DMS53 (cell line): ENCODE measurements around the gene CLCF1.

Source experiments
- DNase-seq: peaks from one replicate; lab custom pipeline; 2025; lab: John Stamatoyannopoulos, UW

Gene CLCF1

DNA sequence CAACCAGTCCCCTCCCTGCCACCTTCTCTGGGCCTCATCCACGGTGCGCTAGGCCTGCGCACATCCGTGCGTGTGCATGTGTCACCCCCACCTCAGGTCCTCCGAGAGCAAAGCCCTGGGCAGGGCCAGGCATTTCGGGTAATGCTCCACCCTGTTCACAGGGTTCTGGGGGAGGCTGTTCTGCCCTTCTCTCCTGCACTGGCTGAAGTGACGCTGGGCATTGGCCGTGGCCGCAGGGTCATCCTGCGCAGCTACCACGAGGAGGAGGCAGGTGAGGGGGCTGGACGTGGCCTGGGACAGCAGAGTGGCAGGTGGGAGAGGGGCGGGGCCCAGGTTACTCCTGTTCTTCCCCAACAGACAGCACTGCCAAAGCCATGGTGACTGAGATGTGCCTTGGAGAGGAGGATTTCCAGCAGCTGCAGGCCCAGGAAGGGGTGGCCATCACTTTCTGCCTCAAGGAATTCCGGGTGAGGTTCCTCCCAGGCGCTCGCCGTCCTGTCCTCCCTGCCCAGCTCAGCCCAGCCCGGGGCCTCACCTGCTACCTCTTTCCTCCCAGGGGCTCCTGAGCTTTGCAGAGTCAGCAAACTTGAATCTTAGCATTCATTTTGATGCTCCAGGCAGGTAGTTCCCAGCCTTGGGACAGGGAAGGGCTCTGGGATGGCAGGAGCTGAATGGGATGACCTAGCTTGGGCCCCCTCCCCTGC is 22.3 kb upstream of the CLCF1 start:
- no peak for DNase-seq

DNA sequence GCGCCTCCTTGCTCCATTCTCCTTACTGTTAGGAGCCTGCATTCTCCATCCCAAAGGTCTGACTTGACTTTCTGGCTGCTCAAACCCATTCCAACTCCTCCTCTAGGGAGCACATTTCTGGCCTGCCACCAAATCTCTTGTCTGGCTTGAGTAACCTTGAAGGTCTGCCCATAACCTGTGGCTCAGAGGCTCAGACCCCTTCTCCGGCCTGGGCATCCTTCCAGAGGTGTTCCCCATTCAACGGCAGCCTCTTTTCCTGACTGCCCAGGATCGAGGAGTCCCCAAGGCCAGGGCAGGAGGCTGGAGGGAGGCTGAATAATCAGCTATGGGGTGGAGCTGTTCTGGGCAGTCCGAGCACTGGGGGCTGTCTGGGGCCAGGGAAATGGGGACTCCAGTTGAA is 20.6 kb upstream of the CLCF1 start:
- DNase-seq, result no peak

GRCh38 chr11:67393437-67393836 is 20.0 kb upstream of the CLCF1 start:
- DNase-seq, result no peak

DNA sequence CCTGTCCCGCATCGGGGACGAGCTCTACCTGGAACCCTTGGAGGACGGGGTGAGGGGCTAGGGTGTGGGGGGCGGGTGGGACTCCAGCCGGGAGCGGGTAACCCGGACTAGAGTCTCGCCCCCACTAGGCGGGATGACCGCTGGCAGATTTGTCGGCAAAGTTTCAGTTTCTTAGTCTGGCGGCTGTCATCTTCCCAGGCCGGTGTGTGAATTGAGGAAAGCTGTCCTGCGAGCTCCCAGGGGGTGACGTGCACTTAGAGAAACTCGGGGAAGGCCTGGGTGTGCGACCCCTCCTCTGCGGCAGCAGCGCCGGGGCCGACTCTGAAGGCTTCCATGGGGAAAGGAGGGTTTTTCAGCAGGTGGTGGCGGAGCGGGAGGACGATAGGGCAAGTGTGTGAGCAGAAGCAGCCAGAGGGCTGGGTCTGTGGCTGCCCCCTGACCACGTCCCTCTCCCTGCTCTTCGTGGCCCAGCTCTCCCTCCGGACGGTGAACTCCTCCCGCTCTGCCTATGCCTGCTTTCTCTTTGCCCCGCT is 18.9 kb upstream of the CLCF1 start:
- peak; percentile 70 for DNase-seq

DNA sequence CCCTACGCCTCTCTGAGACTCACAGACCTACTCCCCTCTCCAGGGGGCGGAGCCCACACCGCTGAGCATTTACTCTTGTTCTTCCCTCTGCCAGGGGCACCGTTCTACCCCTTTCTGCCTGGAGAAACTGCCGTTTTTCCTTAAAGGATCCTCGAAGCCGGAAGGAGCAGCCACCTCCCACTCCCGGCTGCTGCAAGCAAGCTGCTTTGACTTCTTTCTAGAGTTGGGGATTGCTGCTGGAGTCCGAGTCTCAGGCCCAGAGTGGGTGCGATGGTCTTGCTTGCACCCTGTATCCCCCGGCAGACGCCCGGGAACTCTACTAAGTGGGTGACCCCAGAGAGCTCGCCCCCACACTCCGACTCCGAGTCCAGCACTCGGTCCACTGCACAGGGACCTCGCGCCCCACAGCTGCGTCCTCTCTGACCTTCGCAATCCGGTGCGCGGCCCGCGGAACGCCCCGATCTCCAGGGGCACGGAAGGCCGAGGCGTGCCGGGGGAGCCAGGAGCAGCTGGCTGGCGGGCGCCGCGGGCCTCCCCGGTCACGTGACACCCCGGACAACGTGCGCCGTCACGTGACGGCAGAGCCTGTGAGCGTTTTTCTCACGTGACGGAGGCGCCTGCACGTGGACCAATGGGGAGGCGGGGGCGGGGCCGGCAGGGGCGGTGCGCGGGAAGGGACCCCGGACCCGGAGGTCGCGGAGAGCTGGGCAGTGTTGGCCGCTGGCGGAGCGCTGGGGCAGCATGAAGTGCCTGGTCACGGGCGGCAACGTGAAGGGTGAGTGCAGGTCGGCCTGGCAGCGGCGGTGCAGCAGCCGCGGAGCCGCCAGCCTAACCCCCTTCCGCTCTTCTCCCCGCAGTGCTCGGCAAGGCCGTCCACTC is 18.1 kb upstream of the CLCF1 start, which contains the start of gene RAD9A:
Gene RAD9A, plus strand, starts transcription at position 683 of the 879 bp plus-strand sequence. Its CDS starts 59 bp downstream, at position 742.
- peak; percentile 99 for DNase-seq

GRCh38 chr11:67390947-67391303 is 17.5 kb upstream of the CLCF1 start:
- no peak for DNase-seq

GRCh38 chr11:67389477-67389876 is 16.1 kb upstream of the CLCF1 start:
- peak; percentile 76 for DNase-seq

DNA sequence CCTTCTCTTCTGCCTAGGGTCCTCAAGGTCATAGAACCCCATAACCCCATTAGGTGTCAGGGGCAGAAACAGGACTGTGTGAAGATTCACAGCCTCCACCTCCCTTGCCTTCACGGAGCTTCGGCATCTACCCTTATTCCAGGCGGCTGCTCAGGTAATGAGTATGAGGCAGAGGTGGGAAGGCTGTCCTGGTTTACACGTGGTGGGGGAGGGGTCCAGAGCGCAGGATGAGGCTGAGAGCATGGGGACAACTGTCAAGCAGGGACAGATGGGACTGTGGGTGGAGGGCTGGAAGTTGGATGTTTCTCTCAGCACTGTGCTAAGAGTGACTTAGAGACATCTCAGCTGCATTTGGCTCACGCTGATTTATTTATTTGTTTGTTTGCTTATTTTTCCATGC is 14.1 kb upstream of the CLCF1 start:
- DNase-seq, result no peak

GRCh38 chr11:67387069-67387468 is 13.7 kb upstream of the CLCF1 start:
- no peak for DNase-seq

DNA sequence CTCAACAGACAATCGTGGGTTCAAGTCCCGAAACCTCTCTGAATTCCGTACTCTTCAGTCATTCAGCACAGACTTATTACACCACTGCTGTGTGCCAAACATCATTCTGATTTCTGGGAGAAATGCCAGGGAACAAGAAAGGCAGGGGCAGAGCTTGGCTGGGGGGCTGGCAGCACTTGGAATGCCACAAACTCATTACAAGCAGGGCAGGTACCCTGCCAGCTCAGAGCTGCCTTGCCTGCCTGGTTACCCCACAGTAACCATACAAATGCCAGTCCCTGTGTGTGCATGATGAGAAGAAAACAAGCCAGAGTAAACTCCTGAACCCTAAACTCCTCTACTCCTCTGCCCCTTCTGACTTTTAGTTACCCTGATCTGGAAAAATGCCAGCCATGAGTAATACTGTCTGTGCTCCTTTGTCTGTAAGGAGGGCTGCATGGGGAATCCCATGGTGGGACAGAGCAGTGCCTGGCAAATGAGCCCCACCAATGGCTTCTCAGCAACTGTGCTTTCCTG is 11.5 kb upstream of the CLCF1 start:
- DNase-seq, result peak; percentile 41

DNA sequence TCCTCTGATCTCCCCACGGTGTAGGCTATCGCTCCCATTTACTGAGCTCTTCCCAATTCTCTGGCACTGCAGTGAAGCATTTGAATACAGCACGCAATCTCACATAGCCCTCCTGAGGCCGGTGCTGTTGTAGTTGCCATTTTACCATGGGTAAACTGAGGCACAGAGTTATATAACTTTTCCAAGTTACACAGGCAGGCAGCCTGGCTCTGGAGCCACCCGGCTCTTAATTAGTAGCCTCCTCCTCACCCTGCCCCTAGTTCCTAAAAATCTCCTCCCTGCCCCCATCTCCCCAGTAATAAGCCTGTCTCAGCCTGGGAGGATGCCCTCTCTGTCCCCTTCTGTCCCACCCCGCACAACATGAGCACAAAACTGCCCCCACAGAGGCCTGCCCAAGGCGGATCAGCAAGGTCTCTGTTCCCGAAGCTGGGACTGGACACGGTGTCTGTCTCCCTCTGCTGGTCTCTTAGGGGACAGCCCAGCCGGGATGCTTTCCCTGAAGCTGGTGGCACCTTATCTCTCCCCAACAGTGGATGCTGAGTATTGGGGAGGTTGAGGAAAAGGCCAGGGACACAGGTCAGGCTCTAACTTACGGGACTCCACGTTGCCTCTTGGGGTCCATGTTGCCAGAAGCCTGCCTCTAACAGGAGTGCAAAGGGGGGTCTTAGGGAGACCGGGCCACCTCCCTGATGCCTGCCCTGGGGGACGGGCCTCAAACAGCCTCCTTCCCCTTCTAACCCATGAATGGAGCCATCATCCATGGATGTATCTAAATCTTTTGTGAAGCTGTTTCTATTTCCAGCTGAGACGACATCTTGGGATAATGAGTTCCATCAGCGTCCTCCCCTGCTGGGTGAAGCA is 9.1 kb upstream of the CLCF1 start:
- peak; percentile 86 for DNase-seq

DNA sequence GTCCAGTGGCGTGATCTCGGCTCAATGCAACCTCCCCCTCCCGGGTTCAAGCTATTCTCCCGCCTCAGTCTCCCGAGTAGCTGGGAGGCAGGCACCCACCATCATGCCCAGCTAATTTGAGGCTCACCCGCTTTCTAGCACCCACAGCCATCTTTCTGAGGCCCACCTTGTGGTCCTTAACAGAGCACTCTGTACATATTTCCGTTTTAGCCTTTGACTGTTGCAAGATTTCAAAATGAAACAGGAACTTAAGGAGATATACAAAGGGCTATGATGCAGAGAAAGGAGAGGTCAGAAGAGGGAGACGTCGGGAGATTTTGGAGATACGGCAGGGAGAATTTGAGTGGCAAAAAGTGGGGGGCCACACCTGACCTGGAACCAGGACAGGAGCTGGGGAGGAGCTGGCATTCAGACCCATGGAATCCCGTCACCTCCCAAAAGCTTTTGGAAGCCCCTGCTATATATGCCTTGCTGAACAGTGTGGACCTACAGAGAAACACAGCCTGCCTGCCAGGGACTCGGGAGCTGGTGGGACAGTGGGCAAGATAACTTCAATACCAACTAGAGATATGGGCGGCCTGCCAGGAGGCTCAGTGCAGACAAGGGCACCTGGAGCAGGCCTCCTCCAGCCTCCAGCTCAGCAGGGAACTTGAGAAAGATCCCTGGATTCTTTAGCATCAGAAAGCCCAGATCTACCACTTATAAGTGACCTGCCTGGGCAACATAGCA is 8.0 kb upstream of the CLCF1 start:
- no peak for DNase-seq

DNA sequence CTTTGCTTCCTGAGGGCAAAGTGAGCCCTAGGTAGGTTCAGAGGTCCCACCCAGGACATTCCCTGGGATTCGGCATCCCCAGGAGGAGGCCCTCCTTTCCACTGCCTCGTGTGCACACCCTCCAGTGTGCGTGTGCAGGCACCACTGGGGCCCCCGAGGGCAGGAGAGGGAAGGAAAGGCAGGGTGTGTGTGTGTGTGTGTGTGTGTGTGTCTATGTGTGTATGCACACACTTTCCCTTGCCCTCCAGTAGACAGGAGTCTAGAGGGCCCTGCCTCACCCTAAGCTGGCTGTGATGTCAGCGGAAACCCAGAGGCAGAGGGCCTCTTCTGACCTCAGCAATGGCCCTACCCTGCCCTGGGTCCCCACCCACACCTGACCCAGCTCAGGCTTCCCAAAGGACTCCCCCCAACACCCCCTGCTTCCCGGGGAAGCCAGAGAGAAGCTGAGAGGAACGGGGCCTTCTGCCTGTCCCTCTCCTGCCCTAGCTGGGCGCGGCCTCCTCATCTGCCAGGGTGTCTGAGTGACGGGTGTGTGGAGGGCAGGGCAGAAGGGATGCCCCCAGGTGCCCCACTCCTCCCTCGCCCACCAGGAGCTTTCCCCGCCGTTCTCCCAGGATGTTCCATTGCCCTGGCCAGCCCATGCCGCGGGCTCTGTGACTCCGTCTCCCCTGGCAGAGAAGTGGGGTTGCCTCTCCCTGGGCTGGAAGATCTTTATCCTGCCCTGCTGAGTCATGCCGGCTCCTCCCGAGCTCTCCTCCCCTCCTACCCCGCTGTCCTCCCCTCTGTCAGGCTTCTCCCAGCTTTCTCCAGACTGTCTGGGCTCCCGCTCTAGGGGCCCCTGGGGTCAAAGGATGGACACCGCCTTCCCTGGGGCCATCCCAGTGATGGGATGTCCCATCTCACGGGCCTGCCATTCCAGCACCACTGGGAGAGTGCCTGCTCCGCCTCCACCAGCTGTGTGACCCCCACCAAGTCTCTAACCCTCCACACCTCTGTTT is 6.0 kb upstream of the CLCF1 start:
- DNase-seq, result no peak

- DNase-seq, result no peak
Measured at GRCh38 chr11:67378544-67378943, 5.1 kb upstream of the CLCF1 start.

DNA sequence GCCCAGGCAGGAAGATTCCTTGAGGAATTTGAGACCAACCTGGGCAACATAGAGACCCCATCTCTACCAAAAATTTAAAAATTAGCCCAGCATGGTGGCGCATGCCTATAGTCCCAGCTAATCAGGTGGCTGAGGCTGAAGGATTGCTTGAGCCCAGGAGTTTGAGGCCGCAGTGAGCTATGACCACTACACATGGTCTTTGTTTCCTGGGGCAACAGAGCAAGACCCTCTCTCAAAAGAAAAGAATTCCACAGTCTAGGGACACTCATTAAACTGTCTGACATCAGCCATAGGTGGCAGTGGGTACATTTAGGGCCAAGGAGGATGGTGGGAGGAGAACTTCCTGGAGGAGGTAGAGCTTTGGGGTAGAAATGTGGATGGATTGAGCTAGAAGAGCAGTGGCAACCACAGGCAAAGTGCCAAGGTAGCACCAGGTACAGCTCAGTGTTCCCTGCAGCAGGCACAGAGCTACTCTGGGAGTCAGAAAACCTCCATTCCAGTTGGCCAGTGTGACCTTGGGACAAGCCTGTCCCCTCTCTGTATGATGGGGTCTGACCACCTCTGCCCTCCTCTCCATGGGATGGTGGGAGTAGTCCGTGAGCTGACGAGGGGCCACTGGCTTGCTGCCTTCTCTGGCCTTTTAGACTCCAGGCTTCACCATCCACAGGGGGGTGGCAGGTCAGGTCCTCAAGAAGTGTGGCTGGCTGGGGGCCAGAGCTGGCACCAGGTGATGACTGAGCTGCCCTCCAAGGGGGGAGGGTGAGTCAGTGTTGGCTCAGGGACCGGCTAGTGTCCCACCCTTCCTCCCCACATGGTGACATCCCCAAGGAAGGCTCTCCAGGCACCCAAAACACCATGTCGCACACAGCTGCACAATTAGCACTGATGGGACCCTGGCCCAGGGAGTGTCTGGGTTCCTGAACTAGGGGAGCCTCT is 3.7 kb upstream of the CLCF1 start:
- peak; percentile 48 for DNase-seq

DNA sequence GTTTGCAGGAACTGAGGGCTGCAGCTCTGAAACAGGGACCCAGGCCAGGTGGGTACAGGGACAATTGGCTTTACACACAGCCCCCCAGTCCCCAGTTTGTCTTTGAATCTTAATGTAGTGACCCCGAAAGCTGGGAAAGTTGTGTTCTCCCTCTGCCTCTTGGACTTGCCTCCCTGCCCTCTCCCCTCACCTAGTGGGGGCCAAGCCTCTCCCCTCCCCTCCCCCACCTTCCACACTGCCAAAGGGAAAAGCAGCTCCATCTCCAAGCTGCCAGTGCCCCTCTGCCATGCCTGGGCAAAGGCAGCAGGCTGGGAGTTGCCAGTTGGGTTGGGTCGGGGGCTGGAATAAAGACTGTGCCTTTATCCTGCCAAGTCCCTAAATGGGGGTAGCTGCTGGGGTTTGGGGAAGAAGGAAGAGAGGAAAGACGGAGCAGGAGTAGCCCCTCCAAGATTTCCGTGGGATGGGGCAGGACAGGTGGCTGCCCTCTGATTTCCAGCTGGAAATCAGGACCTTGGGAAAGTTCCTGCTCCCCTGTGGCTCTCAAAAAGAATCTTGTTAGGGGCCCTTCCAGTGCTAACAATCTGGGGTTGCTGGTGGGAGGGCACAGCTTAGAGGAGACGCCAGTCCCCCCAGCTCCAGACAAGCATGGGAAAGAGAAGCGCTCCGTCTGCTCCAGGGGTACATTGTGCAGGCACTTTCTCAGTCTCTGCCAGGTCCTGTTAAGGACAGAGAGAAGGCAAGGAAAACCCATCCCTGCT is 2.8 kb upstream of the CLCF1 start:
- DNase-seq, result no peak

GRCh38 chr11:67375320-67376055 is 2.1 kb upstream of the CLCF1 start:
- DNase-seq, result no peak
